ENCODE measurements around the gene TFAP2A. TPM values are rescaled to one million over a fixed set of nuclear protein-coding genes. Genes with fewer than 3 reads are reported as not detected.
A peak's percentile ranks its signal among the peaks of the same experiment; 100 is the strongest.

The TFAP2A gene
- total and polyA plus RNA-seq, 10 of the 15 experiments (the other 5 are each of a cell fraction or from before 2014, with no cell fraction given): 0.05 to 0.46 (median 0.17) TPM; not detected in 4

DNA sequence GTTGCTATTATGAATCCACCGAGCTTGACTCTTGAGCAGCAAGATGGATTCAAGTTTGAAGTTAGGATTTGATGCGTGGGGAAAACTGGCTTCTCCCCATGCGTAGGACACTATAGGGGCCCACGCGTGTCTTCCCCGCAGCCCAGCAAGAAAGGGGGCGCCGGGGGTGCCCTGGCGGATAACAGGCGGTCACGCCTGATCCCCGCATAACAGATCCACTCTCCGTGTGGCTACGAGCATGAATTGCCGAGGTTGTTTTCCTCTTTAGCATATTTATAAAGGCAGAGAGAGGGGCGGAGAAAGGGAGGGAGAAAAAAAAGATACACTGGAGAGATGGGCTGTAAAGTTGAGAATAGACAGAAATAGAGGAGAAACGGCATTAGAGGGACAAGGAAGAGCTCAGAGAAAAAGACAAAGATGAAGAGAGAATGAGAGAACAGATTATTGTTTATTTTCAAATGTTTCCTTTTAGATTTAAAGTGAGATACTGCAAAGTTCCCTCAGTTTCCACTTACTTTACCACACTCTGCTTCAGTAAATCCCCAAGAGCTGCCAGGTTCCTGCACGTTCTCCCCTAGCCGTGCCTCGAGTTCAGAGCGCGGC, 32.0 kb downstream of the TFAP2A start (continued):
- TF ChIP-seq BCL3 (IDR thresholded peaks at IDR 0.05; ENCODE audit: borderline replicate concordance, insufficient read depth, low read depth, low read length, poor library complexity, severe bottlenecking): no peak

DNA sequence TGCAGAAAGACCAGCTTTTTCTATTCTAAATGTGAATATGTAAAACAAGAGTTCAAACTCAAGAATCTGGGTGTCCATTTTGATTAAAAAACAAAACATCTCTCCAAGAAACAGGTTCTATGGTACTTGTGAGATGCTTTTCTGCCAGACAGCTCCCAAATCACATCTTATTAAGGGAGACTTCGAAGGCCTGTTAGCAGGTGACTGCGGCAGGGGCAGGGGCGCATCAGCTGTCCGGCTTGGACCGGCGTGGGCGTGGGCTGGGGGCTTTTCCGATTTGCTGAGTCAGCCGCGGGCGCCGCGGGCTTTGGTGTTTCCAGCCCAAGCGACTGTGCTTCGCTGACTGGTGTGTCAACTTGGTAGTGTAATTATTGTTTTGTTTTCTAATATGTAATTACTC, 32.6 kb downstream of the TFAP2A start:
- POLR2A ChIA-PET: no interaction called here
- Histone ChIP-seq H3K27me3 (replicated peaks in 1 of 2; ENCODE audit: control insufficient read depth in 2 of 2, insufficient read depth in 2 of 2, low read length in 1 of 2) (peaks cover 11 to 32% of the 10 kb centered on the region in 2 experiments), H3K4me2 (ENCODE audit: control insufficient read depth, insufficient read depth) (no peak overlapping the region), H3K9me3 (replicated peaks; ENCODE audit: control insufficient read depth, insufficient read depth, low read length) (no peaks in the 10 kb centered on the region; the same call in 1 of the 3 replicates), H3K36me3 (ENCODE audit: control insufficient read depth in 2 of 2, insufficient read depth in 2 of 2, low read length in 1 of 2) (no peaks in the 10 kb centered on the region), H4K20me1 (ENCODE audit: control insufficient read depth, insufficient read depth) (no peaks in the 10 kb centered on the region), H3K79me2 (ENCODE audit: control insufficient read depth, insufficient read depth, low read length) (no peaks in the 10 kb centered on the region), H3K4me1 (ENCODE audit: control insufficient read depth, insufficient read depth, low read length) (no peaks in the 10 kb centered on the region), H3K4me3 (no peak overlapping the region), H2AFZ (ENCODE audit: control insufficient read depth, low read depth, low read length) (no peak overlapping the region), H3K9ac (ENCODE audit: control insufficient read depth, insufficient read depth, low read length) (no peak overlapping the region), H3K27ac (ENCODE audit: control insufficient read depth, insufficient read depth) (no peak overlapping the region)
- BruUV-seq (replicated peaks): no TSS peak
- 21% methylated on average over 15 of the region's 15 CpGs for WGBS (ENCODE audit: insufficient coverage, insufficient replicate concordance, low lambda C conversion rate, missing lambda C conversion rate)
- in situ Hi-C loops (cut with MboI): no loop called here
- RAD21 ChIA-PET (ENCODE audit: unreplicated experiment): no interaction called here
- SMC1A ChIA-PET (ENCODE audit: uncharacterized antibody, unreplicated experiment): no interaction called here
- TF ChIP-seq, protein P1, sequence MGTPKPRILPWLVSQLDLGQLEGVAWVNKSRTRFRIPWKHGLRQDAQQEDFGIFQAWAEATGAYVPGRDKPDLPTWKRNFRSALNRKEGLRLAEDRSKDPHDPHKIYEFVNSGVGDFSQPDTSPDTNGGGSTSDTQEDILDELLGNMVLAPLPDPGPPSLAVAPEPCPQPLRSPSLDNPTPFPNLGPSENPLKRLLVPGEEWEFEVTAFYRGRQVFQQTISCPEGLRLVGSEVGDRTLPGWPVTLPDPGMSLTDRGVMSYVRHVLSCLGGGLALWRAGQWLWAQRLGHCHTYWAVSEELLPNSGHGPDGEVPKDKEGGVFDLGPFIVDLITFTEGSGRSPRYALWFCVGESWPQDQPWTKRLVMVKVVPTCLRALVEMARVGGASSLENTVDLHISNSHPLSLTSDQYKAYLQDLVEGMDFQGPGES (IDR thresholded peaks at IDR 0.05): no peak
- TF ChIP-seq SUZ12 (IDR thresholded peaks at IDR 0.05; ENCODE audit: unreplicated experiment): peak; percentile 19
- CTCF ChIA-PET: interaction anchor here (0.7 to 1.2 kb wide), 3 partner anchors 9 to 47 kb away, joined by 3 read pairs; no protein-coding TSS in a partner anchor
- intact Hi-C loops (cut with micrococcal nuclease; ENCODE audit: unreplicated experiment): no loop called here
- DNase-seq (ENCODE audit: low read depth, low spot score): no peak
- no peak for ATAC-seq
- no peak for FAIRE-seq
